Measurements from ENCODE around the gene USP13.

DNA sequence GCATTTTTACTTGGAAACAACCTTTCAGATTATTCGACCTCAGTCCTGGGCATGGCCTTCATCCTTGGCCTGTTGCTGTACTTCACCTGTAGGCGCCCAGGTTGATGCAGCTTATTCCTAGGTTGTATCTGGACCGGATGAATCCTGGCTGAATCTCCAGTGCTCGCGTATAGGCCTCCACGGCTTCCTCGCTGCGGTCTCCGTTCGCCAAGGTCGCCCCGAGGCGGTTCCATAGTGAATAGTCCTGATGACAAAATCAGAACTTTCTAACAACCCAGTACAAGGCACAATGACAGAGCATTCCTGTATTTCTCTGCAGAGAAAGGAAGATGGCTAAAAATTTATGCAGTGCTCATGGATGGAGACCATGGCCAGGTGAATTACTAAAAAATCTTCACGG, 154.7 kb downstream of the USP13 start:
- TF ChIP-seq POLR2A (IDR thresholded peaks at IDR 0.05; ENCODE audit: low read length) (no peak), GATA1 (IDR thresholded peaks at IDR 0.05; ENCODE audit: low read depth, low read length) (no peak)

All from erythroblast (primary cell).